ENCODE measurements around the gene CEP63.
"Not testable (repeated sequence)": the region's sequence is repeated elsewhere in the genome, so short reads cannot be mapped to it uniquely, and the experiment has no call there.

The CEP63 gene

GRCh38 chr3:134576426-134576825 is 90.6 kb downstream of the CEP63 start:
- TF ChIP-seq, protein P1, sequence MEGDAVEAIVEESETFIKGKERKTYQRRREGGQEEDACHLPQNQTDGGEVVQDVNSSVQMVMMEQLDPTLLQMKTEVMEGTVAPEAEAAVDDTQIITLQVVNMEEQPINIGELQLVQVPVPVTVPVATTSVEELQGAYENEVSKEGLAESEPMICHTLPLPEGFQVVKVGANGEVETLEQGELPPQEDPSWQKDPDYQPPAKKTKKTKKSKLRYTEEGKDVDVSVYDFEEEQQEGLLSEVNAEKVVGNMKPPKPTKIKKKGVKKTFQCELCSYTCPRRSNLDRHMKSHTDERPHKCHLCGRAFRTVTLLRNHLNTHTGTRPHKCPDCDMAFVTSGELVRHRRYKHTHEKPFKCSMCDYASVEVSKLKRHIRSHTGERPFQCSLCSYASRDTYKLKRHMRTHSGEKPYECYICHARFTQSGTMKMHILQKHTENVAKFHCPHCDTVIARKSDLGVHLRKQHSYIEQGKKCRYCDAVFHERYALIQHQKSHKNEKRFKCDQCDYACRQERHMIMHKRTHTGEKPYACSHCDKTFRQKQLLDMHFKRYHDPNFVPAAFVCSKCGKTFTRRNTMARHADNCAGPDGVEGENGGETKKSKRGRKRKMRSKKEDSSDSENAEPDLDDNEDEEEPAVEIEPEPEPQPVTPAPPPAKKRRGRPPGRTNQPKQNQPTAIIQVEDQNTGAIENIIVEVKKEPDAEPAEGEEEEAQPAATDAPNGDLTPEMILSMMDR (conservative IDR thresholded peaks at IDR 0.05), result no peak
- H3K27ac ChIP-seq, result no peak overlapping the region

GRCh38 chr3:134576831-134577230 is 91.0 kb downstream of the CEP63 start:
- H3K27ac ChIP-seq, result no peak overlapping the region
- TF ChIP-seq, protein P1 (conservative IDR thresholded peaks at IDR 0.05), result no peak

DNA sequence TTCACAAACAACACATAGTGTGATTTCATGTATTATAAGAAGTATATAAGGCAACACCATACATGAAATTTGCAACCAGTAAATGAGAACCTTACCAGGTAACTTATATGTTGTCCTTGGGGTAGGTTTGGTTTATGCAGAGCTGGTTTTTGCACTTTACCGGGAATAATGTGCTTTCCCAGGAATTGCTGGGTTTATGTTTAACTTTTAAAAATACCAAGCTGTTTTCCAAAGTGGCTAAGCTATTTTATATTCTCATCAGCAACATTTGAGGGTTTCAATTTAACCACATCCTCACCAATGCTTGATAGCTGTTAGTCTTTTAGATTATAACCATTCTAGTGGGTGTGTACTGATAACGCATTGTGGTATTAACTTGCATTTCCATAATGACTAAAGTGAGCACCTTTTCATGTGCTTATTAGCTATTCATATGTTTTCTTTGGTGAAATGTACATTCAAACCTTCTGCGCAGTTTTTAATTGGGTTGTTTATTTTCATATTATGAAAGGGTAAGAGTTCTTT is 93.3 kb downstream of the CEP63 start:
- H3K27ac ChIP-seq, result no peak overlapping the region
- TF ChIP-seq, protein P1 (conservative IDR thresholded peaks at IDR 0.05), result no peak

GRCh38 chr3:134590766-134591165 is 104.9 kb downstream of the CEP63 start:
- H3K27ac ChIP-seq, result no peak overlapping the region
- TF ChIP-seq, protein P1 (conservative IDR thresholded peaks at IDR 0.05), result no peak

DNA sequence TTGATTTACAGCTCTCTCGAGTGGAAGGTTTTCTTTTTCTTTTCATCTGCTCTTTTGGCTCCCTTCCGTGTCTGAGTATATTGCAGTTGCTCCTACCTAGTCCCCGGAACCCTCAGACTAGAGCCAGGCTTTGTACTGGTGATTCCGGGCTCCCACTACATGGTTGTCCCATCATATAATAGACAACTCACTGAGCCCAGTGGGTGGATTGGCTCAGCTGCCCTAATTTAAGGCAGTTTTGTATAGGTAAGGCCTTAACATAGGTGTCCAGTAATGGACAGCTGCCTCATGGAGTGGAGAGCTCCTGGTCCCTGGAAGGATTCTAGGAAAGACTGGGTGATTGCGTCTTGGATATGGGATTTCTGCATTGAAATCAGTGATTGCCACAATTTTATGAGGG is 106.9 kb downstream of the CEP63 start:
- TF ChIP-seq, protein P1 (conservative IDR thresholded peaks at IDR 0.05), result no peak
- H3K27ac ChIP-seq, result no peak overlapping the region

DNA sequence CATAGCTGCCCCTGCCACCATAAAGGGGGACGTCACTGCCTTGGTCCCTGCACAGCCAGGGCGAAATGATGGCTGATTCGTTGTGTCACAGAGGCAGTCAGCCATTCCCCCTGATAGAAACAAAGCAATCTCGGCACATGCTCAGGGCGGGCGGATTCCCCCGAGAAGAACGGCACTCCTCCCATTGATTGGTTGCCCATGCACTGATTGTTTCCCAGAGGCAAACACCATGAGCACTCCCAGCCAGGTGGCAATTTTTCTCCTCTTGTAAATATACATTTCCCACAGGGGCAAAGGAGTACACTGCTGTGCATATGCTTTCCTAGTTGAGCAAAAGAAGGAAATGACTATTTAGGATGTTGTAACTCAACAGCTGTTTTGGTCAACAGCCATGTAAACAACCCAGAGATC is 108.5 kb downstream of the CEP63 start:
- no peak overlapping the region for H3K27ac ChIP-seq

DNA sequence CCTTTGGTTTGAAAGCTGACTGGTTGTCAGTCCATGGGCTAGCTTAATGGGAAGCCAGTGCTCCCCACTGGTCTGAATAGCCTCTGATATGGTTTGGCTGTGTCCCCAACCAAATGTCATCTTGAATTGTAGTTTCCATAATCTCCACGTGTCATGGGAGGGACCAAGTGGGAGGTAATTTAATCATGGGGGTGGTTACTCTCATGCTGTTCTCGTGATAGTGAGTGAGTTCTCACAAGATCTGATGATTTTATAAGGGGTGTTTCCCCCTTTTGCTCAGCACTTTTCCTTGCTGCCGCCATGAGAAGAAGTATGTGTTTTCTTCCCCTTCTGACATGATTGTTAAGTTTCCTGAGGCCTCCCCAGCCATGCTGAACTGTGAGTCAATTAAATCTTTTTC is 109.1 kb downstream of the CEP63 start:
- H3K27ac ChIP-seq, result not testable (repeated sequence)

More for the DNA sequence above, 108.5 kb downstream of the CEP63 start:
- TF ChIP-seq, protein P1 (conservative IDR thresholded peaks at IDR 0.05), result no peak

GRCh38 chr3:134597390-134597970 is 111.6 kb downstream of the CEP63 start:
- no peak overlapping the region for H3K27ac ChIP-seq
- TF ChIP-seq, protein P1 (conservative IDR thresholded peaks at IDR 0.05), result no peak

Data from VCaP (cell line).